ENCODE results near the gene LEP.
"Not testable (repeated sequence)": the region's sequence is repeated elsewhere in the genome, so short reads cannot be mapped to it uniquely, and the experiment has no call there.

Gene LEP

DNA sequence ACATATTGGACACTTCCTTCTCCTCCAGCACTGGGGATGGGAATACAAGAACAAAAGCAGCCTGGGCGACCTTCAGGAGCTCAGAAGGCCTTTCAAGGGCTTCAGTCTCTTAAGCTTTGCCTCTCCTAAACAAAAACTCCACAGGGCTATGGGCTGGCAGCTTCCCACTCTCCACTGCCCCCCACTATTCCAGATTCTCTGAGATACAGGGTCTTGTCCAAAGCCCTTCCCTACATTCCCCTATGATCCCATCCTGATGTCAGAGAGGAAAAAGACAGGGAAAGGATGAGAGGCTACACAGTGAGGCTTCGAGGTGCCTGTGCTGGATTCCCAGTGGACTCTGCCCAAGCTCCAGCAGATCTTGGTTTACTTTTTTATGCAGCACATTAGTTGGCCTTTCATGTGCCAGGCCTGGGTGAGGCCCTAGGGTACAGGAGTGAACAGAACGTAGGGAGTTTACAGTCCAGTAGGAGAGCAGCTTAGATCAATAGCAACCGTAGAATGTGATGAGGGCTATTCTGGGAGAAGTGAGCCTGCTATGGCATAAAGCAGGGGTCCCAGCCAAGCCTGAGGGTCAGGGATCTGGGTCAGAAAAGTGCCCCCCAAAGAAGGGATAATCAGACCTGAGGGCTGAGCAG, 33.3 kb downstream of the LEP start:
- DNase-seq (ENCODE audit: low spot score) = no peak

- DNase-seq (ENCODE audit: low spot score) = no peak
Measured at GRCh38 chr7:128274884-128275603, 34.0 kb downstream of the LEP start.

GRCh38 chr7:128275681-128276080, 34.6 kb downstream of the LEP start:
- no peak for DNase-seq (ENCODE audit: low spot score)

- no peak for DNase-seq (ENCODE audit: low spot score)
Measured at GRCh38 chr7:128278366-128278765, 37.3 kb downstream of the LEP start.

- DNase-seq (ENCODE audit: low spot score) = no peak
Measured at GRCh38 chr7:128279124-128279713, 38.1 kb downstream of the LEP start.

GRCh38 chr7:128280451-128280850, 39.4 kb downstream of the LEP start:
- not testable (repeated sequence) for DNase-seq (ENCODE audit: low spot score)

- no peak for DNase-seq (ENCODE audit: low spot score)
Measured at GRCh38 chr7:128281605-128282380, 40.7 kb downstream of the LEP start.

- DNase-seq (ENCODE audit: low spot score) = no peak
Measured at GRCh38 chr7:128284102-128284501, 43.0 kb downstream of the LEP start.

DNA sequence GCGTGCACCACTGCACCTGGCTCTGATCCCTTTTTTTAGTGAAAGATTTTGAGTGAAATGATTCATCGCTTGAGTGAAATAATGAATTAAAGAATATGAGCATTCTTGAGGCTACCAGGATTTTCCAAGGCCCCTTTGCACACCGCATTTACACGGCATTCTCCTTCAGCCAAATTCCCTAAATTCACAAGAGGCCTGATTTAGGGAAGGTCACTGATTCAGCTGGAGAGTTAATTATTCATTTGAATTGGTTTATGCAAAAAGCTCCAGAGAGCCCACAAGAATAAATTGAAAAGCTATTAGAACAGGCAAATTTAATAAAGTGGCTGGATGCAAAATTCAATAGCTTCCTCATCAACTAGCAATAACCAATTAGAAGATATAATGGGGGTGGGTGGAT, 46.5 kb downstream of the LEP start:
- DNase-seq (ENCODE audit: low spot score) = no peak

- not testable (repeated sequence) for DNase-seq (ENCODE audit: low spot score)
Measured at GRCh38 chr7:128298004-128298403, 56.9 kb downstream of the LEP start.

DNA sequence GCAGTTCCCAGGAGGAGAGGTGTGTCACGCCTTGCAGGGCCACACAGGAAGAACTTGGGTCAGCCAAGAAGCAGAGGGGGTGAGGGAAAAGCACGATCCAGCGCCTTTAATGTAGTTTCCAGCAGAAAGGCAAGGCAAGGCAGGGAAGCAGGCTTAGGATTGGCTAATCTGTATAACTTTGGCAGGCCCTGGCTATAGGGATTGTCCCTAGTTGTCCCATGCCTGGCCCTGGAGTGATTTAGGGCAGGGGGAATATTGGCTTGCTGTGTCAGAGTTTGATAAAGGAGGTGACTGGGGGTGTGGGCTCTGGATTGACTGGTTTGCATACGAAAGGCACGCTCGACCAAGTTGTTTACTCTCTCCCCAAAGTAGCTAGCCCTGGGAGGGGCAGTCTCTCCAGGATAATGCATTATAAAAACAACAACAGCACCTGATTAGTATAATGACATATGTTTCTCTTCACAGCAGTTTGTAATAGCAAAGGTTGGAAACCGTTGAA, 58.1 kb downstream of the LEP start:
- no peak for DNase-seq (ENCODE audit: low spot score)

DNA sequence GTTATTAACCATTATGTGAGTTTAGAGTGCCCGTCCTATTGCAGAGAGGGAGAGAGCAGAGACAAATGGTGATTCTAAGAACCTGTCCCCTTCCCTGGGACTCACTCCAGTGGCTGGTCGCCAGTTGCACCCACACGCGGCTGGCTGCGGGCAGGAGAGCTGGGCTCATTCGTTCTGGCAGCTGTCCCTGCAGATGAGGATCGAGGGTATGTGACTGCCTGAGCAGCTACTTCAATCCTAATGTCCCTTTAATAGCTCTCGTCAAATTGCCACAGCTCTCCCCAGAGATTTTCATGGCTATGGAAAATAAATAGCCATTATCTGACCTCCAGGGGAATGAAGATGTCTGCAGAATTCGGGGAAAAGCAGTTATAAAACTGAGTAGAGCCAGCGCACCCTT, 61.1 kb downstream of the LEP start:
- DNase-seq (ENCODE audit: low spot score) = no peak

DNA sequence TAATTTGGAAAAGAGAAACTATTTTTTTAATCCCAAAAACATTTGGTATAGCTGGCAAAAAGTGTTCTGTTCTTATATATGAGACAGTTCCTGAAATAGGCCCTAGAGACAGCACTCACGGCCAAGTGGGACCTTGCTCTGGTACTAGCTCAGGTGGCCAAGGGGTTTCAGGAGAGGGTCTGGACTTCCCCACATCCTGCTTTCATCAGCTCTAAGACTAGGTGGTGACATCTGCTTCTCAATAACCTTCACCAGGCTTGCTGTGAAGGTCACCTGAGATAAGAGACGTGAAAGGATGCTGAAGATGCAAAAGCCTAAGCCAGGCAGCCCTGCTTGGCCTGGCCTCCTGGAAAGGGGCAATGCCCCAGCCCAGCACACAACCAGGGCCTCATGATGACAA, 62.1 kb downstream of the LEP start:
- DNase-seq (ENCODE audit: low spot score) = no peak

DNA sequence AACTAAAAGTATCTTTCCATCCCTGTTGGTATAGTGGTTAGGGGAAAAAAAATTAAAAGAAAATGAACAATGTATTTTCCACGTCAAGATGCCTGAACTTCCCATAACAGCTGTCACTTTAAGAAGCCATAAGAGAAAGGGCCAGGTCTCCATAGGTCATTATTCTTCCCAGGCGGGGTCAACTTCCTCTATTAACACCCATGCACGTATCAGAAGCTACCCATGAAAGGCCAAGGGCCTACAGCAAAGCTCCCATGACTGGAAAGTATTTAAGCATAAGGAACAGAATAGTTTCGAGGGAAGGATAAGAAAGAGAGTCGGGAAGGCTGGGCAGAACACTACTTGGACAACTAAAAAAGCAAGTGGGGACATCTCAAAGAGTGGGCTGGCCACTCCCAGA, 62.6 kb downstream of the LEP start:
- no peak for DNase-seq (ENCODE audit: low spot score)

- DNase-seq (ENCODE audit: low spot score) = no peak
Measured at GRCh38 chr7:128304212-128304611, 63.1 kb downstream of the LEP start.

DNA sequence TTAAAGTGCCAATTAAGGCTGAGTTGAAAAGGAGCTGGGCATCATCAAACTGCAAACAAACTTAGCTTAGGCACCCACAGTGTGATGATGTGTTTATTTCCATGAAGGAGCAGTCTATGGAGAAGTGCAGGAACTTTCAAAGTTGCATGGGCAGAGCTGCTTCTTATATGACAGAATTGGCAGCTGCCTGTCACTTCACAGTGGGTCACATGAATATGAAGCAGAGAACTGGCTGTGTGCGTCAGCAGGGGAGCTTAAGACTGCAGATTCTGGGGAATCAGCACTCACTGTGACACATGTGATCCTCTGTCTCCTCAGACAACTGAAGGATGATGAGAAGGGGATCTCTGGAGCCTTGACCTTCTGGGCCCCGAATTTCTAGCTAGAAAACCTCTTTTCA, 66.0 kb downstream of the LEP start:
- no peak for DNase-seq (ENCODE audit: low spot score)
